Suprapubic skin (tissue), 4 donors: ENCODE measurements around the gene B4GALT5. TPM values are rescaled to one million over a fixed set of nuclear protein-coding genes. Genes with fewer than 3 reads are reported as not detected.

Experiments
- DNase-seq, 2 donors: peaks; one replicate each; pipeline ENCODE4 v3.0.0-alpha.2; 2019; ENCODE audit warnings: low spot score in 2 of 2
- H3K27ac ChIP-seq: fragments of 200-600 bp; sonication (generic); one replicate; pipeline ENCODE4 v1.5.1; 2019
- H3K27me3 ChIP-seq: fragments of 200-600 bp; sonication (generic); one replicate; pipeline ENCODE4 v1.5.1; 2019
- H3K36me3 ChIP-seq: fragments of 200-600 bp; sonication (generic); one replicate; pipeline ENCODE4 v1.5.1; 2019
- H3K4me1 ChIP-seq: fragments of 200-600 bp; sonication (generic); one replicate; pipeline ENCODE4 v1.5.1; 2019
- H3K4me3 ChIP-seq: fragments of 200-600 bp; sonication (generic); one replicate; pipeline ENCODE4 v1.5.1; 2019; ENCODE audit warnings: mild to moderate bottlenecking
- H3K9me3 ChIP-seq: fragments of 200-600 bp; sonication (generic); one replicate; pipeline ENCODE4 v1.5.1; 2019
- CTCF ChIP-seq, 2 donors: fragments of 200-600 bp in 1 of 2; fragments of 450-650 bp in 1 of 2; sonication (generic) in 1 of 2; IDR thresholded peaks; one replicate each; pipeline ENCODE4 v1.5.1; 2016 to 2019; ENCODE audit warnings: antibody characterized with exemption in 2 of 2, mild to moderate bottlenecking in 1 of 2, moderate library complexity in 1 of 2
- EP300 ChIP-seq: sonication (generic); formaldehyde crosslinking; IDR thresholded peaks from one replicate; pipeline ENCODE4 v1.6.1; 2017; ENCODE audit warnings: antibody characterized with exemption
- POLR2A ChIP-seq, 2 donors: fragments of 450-650 bp; IDR thresholded peaks; one replicate each; pipeline ENCODE4 v1.6.1; 2017; ENCODE audit warnings: antibody characterized with exemption in 2 of 2, mild to moderate bottlenecking in 2 of 2, moderate library complexity in 2 of 2
- POLR2AphosphoS5 ChIP-seq, 3 donors: sonication (generic); formaldehyde crosslinking; IDR thresholded peaks; one replicate each; pipeline ENCODE4 v1.6.1; 2017; ENCODE audit warnings: antibody characterized with exemption in 3 of 3
- WGBS: methylation state at CpG from one replicate; pipeline ENCODE4 v1.1.5; 2018; 5-methylcytosine and 5-hydroxymethylcytosine counted together
- total RNA-seq, 4 donors: library from RNA; depleted of rRNA; stranded (reverse); fragments of >200 nt; gene quantifications; one replicate each; pipeline ENCODE4 v1.1.0, GENCODE V29; 2016

The B4GALT5 gene
- total RNA-seq, 4 donors from 2014 or later = 8.8 to 12.7 (median 10.1) TPM

DNA sequence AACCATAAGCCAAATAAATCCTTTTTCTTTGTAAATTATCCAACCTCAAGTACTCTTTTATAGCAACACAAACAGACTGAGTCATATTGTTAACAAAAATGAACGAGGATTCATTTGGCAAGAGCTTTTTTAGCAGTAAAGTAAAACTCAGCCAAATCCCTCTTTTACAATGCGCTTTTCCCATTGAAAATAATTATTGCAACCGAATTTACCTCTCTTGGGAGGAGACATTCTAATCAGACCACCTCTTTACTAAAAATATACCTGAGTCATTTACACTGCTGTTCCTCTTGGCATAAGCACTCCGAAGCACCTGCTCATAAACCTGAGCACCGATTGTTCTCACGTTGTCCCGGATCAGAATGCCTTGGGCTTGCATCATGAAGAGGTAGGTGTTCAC lies 57.4 kb downstream of the B4GALT5 start:
- no peak overlapping the region for H3K4me3 ChIP-seq
- H3K9me3 ChIP-seq = no peaks in the 10 kb centered on the region
- peaks cover 35% of the 10 kb centered on the region for H3K36me3 ChIP-seq
- H3K27me3 ChIP-seq = no peaks in the 10 kb centered on the region
- H3K27ac ChIP-seq = no peak overlapping the region
- WGBS = 56% methylated on average over 7 of the region's 7 CpGs
- TF ChIP-seq CTCF (IDR thresholded peaks at IDR 0.05) (no peak), POLR2AphosphoS5 (IDR thresholded peaks at IDR 0.05) (no peak), EP300 (no peak), POLR2A (IDR thresholded peaks at IDR 0.05) (no peak)
- no peak for DNase-seq
- H3K4me1 ChIP-seq = peaks cover 22% of the 10 kb centered on the region

GRCh38 chr20:49653925-49654434 lies 59.7 kb downstream of the B4GALT5 start:
- peaks cover 45% of the 10 kb centered on the region for H3K36me3 ChIP-seq
- H3K4me3 ChIP-seq = no peak overlapping the region
- H3K9me3 ChIP-seq = no peaks in the 10 kb centered on the region
- TF ChIP-seq EP300 = no peak
- no peak for TF ChIP-seq POLR2A (IDR thresholded peaks at IDR 0.05)
- no peak for TF ChIP-seq POLR2AphosphoS5 (IDR thresholded peaks at IDR 0.05)
- TF ChIP-seq CTCF (IDR thresholded peaks at IDR 0.05) = no peak
- 81% methylated on average over 8 of the region's 8 CpGs for WGBS
- peaks cover 22% of the 10 kb centered on the region for H3K4me1 ChIP-seq
- no peak overlapping the region for H3K27ac ChIP-seq
- no peak for DNase-seq
- no peaks in the 10 kb centered on the region for H3K27me3 ChIP-seq

GRCh38 chr20:49649672-49650071 lies 64.0 kb downstream of the B4GALT5 start:
- TF ChIP-seq CTCF (IDR thresholded peaks at IDR 0.05) = no peak
- no peak for TF ChIP-seq POLR2AphosphoS5 (IDR thresholded peaks at IDR 0.05)
- no peak for TF ChIP-seq POLR2A (IDR thresholded peaks at IDR 0.05)
- TF ChIP-seq EP300 = no peak
- WGBS = 74% methylated on average over 3 of the region's 3 CpGs
- DNase-seq = no peak
- no peaks in the 10 kb centered on the region for H3K27me3 ChIP-seq
- H3K4me1 ChIP-seq = no peaks in the 10 kb centered on the region
- H3K36me3 ChIP-seq = peaks cover 73% of the 10 kb centered on the region
- H3K4me3 ChIP-seq = no peak overlapping the region
- no peak overlapping the region for H3K27ac ChIP-seq
- no peaks in the 10 kb centered on the region for H3K9me3 ChIP-seq

- no peak for DNase-seq
- Histone ChIP-seq H3K4me3 (no peak overlapping the region), H3K4me1 (no peaks in the 10 kb centered on the region), H3K27ac (no peak overlapping the region), H3K27me3 (no peaks in the 10 kb centered on the region), H3K9me3 (no peaks in the 10 kb centered on the region), H3K36me3 (peaks cover 67% of the 10 kb centered on the region)
- no peak for TF ChIP-seq EP300
- WGBS = 87% methylated on average over 6 of the region's 6 CpGs
These were observed 66.1 kb downstream of the B4GALT5 start for GRCh38 chr20:49647550-49647949.

DNA sequence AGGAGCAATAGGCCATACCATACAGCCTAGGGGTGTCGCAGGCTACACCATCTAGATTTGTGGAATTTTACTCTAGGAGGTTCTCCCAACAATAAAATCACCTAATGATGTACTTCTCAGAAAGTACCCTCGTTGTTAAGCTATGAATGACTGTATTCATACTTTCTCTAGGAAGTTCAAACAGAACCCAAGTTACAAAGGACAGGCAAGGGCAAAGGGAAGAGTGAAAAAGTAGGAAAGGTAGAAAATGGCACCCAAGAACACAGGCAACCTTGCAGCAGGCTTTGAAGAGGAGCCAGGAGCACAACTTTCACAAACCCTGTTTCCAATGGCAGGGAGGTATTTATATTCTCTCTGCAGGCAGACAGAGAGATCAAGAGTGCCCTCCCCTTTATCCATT lies 67.2 kb downstream of the B4GALT5 start:
- WGBS = 83% methylated on average over 2 of the region's 2 CpGs
- Histone ChIP-seq H3K4me3 (no peak overlapping the region), H3K27ac (no peak overlapping the region), H3K27me3 (no peaks in the 10 kb centered on the region), H3K9me3 (no peaks in the 10 kb centered on the region), H3K4me1 (no peaks in the 10 kb centered on the region), H3K36me3 (peaks cover 71% of the 10 kb centered on the region)
- TF ChIP-seq POLR2A (IDR thresholded peaks at IDR 0.05) (no peak), EP300 (no peak), CTCF (IDR thresholded peaks at IDR 0.05) (no peak), POLR2AphosphoS5 (IDR thresholded peaks at IDR 0.05) (no peak)
- DNase-seq = no peak

GRCh38 chr20:49646126-49646525 lies 67.6 kb downstream of the B4GALT5 start:
- H3K27me3 ChIP-seq = no peaks in the 10 kb centered on the region
- no peak for DNase-seq
- no peaks in the 10 kb centered on the region for H3K4me1 ChIP-seq
- H3K36me3 ChIP-seq = peaks cover 72% of the 10 kb centered on the region
- H3K9me3 ChIP-seq = no peaks in the 10 kb centered on the region
- no peak overlapping the region for H3K27ac ChIP-seq
- TF ChIP-seq POLR2AphosphoS5 (IDR thresholded peaks at IDR 0.05) (no peak), CTCF (IDR thresholded peaks at IDR 0.05) (no peak), POLR2A (IDR thresholded peaks at IDR 0.05) (no peak), EP300 (no peak)
- 91% methylated on average over 3 of the region's 3 CpGs for WGBS
- no peak overlapping the region for H3K4me3 ChIP-seq
